Neuronal stem cell (in vitro differentiated cells): Measurements from ENCODE around the gene SRPX2.

Experiments used
- DNase-seq: peaks from one replicate; pipeline ENCODE4 v3.0.0-alpha.2; 2013; ENCODE audit warnings: low spot score
- H2AFZ ChIP-seq: one replicate; pipeline ENCODE4 v1.6.1; 2013; ENCODE audit warnings: mild to moderate bottlenecking, low read length, inconsistent platforms
- H2AK5ac ChIP-seq: 2 replicates; pipeline ENCODE4 v1.6.1; 2013; ENCODE audit warnings: low read depth, mild to moderate bottlenecking, inconsistent platforms, low read length, moderate library complexity, mixed read lengths
- H2BK120ac ChIP-seq: 2 replicates; pipeline ENCODE4 v1.6.1; 2013; ENCODE audit warnings: low read depth, mild to moderate bottlenecking, inconsistent platforms, low read length, moderate library complexity, mixed read lengths
- H2BK12ac ChIP-seq: one replicate; pipeline ENCODE4 v1.6.1; 2013; ENCODE audit warnings: low read length, inconsistent platforms
- H2BK15ac ChIP-seq: 2 replicates; pipeline ENCODE4 v1.6.1; 2013; ENCODE audit warnings: mild to moderate bottlenecking, low read length, inconsistent platforms, mixed read lengths
- H2BK5ac ChIP-seq: one replicate; pipeline ENCODE4 v1.6.1; 2013; ENCODE audit warnings: inconsistent platforms, mild to moderate bottlenecking, low read length, moderate library complexity
- H3K14ac ChIP-seq: one replicate; pipeline ENCODE4 v1.6.1; 2013; ENCODE audit warnings: low read length, inconsistent platforms
- H3K18ac ChIP-seq: 2 replicates; pipeline ENCODE4 v1.6.1; 2013; ENCODE audit warnings: low read length, inconsistent platforms
- H3K23ac ChIP-seq: 2 replicates; pipeline ENCODE4 v1.6.1; 2013; ENCODE audit warnings: low read depth, mild to moderate bottlenecking, mixed read lengths, low read length, inconsistent platforms; ENCODE audit not compliant: poor library complexity
- H3K27ac ChIP-seq: replicated peaks from 3 replicates; pipeline ENCODE4 v1.5.1; 2013; ENCODE audit warnings: low read length, inconsistent platforms
- H3K27me3 ChIP-seq, 3 experiments: 2 replicates each; pipeline ENCODE4 v1.6.1; 2013; ENCODE audit warnings: low read length in 3 of 3, mild to moderate bottlenecking in 2 of 3, inconsistent platforms in 1 of 3, low read depth in 1 of 3, mixed read lengths in 1 of 3, moderate library complexity in 1 of 3; ENCODE audit not compliant: control insufficient read depth in 3 of 3, insufficient read depth in 3 of 3
- H3K36me3 ChIP-seq, 2 donors: replicated peaks in 1 of 2; 2 replicates each; pipeline ENCODE4 v1.6.1; 2013; ENCODE audit warnings: low read length in 2 of 2; ENCODE audit not compliant: control insufficient read depth in 2 of 2, insufficient read depth in 2 of 2
- H3K4ac ChIP-seq: 2 replicates; pipeline ENCODE4 v1.6.1; 2013; ENCODE audit warnings: inconsistent platforms, mild to moderate bottlenecking, low read length, moderate library complexity
- H3K4me1 ChIP-seq, 2 donors: 1 replicate in 1 of 2; 2 replicates in 1 of 2; pipeline ENCODE4 v1.6.1; 2013; ENCODE audit warnings: low read length in 2 of 2, low read depth in 1 of 2; ENCODE audit not compliant: control insufficient read depth in 2 of 2, insufficient read depth in 1 of 2
- H3K4me2 ChIP-seq: one replicate; pipeline ENCODE4 v1.6.1; 2013; ENCODE audit warnings: mild to moderate bottlenecking, low read length, inconsistent platforms; ENCODE audit not compliant: insufficient read depth, poor library complexity, severe bottlenecking
- H3K4me3 ChIP-seq, 2 donors: 2 replicates each; pipeline ENCODE4 v1.5.1; 2013; ENCODE audit warnings: low read length in 2 of 2, mild to moderate bottlenecking in 2 of 2, inconsistent platforms in 1 of 2, moderate library complexity in 1 of 2
- H3K79me1 ChIP-seq: one replicate; pipeline ENCODE4 v1.6.1; 2013; ENCODE audit warnings: low read depth, mild to moderate bottlenecking, inconsistent platforms, low read length, moderate library complexity
- H3K9ac ChIP-seq: one replicate; pipeline ENCODE4 v1.6.1; 2013; ENCODE audit warnings: mild to moderate bottlenecking, low read depth, low read length, inconsistent platforms; ENCODE audit not compliant: poor library complexity
- H3K9me3 ChIP-seq, 2 donors: replicated peaks in 1 of 2; 2 replicates each; pipeline versions ENCODE3 to v1.6.1; 2013; ENCODE audit warnings: low read length in 2 of 2, mild to moderate bottlenecking in 2 of 2, inconsistent platforms in 1 of 2, low read depth in 1 of 2, mixed read lengths in 1 of 2, moderate library complexity in 1 of 2; ENCODE audit not compliant: control insufficient read depth in 2 of 2, insufficient read depth in 1 of 2
- H4K8ac ChIP-seq: one replicate; pipeline ENCODE4 v1.6.1; 2013; ENCODE audit warnings: low read depth, mild to moderate bottlenecking, inconsistent platforms, low read length, moderate library complexity
- H4K91ac ChIP-seq: one replicate; pipeline ENCODE4 v1.6.1; 2013; ENCODE audit warnings: low read length, low read depth, mild to moderate bottlenecking, inconsistent platforms; ENCODE audit not compliant: poor library complexity
- WGBS, 2 donors: extraction: QIAGEN DNeasy Blood & Tissue Kit; methylation state at CpG; one replicate each; pipeline ENCODE4 v1.1.7; 2013; ENCODE audit warnings: missing lambda C conversion rate in 2 of 2, mixed read lengths in 1 of 2; ENCODE audit not compliant: insufficient read length in 2 of 2, insufficient replicate concordance in 1 of 2; ENCODE audit errors: extremely low coverage in 2 of 2; 5-methylcytosine and 5-hydroxymethylcytosine counted together

The SRPX2 gene

DNA sequence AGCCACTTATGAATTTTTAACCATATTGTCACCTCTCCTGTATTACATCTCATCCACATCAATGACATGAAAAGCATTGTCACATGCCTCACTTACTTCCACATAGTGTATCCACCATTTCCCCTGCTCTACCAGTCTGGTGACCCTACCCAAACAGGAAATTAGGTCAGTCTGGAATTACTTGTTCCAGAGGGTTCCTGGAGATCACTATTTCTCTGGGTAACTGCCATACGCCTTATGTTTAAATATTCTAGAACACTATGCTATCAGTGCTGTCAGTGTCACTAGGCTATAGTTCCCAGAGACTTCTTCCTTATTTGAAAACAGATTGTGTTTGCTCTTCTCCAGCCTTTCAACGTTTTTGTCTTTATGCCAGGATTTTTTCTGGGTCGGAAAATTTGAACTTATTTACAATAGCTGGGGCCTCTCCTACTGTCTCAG is 15.0 kb downstream of the SRPX2 start:
- no peak overlapping the region for H3K27ac ChIP-seq
- H2BK15ac ChIP-seq, result no peak overlapping the region
- no peak overlapping the region for H3K4me2 ChIP-seq
- H3K23ac ChIP-seq, result no peak overlapping the region
- H3K9me3 ChIP-seq, result no peaks in the 10 kb centered on the region
- H2BK5ac ChIP-seq, result no peak overlapping the region
- H3K27me3 ChIP-seq, result peaks cover 0 to 5% (median 0%) of the 10 kb centered on the region in 3 experiments
- H3K36me3 ChIP-seq, result no peaks in the 10 kb centered on the region
- H4K8ac ChIP-seq, result no peak overlapping the region
- H2AFZ ChIP-seq, result no peak overlapping the region
- H3K4me1 ChIP-seq, result no peaks in the 10 kb centered on the region
- no peak overlapping the region for H4K91ac ChIP-seq
- no peaks in the 10 kb centered on the region for H3K79me1 ChIP-seq
- H2BK12ac ChIP-seq, result no peak overlapping the region
- DNase-seq, result no peak
- no peak overlapping the region for H3K18ac ChIP-seq
- H3K4ac ChIP-seq, result no peak overlapping the region
- no peak overlapping the region for H3K4me3 ChIP-seq
- no peak overlapping the region for H3K14ac ChIP-seq
- no peak overlapping the region for H2BK120ac ChIP-seq
- WGBS, 2 donors, result no CpG with 5 or more reads among the region's 3 CpGs
- no peak overlapping the region for H2AK5ac ChIP-seq
- H3K9ac ChIP-seq, result no peak overlapping the region

DNA sequence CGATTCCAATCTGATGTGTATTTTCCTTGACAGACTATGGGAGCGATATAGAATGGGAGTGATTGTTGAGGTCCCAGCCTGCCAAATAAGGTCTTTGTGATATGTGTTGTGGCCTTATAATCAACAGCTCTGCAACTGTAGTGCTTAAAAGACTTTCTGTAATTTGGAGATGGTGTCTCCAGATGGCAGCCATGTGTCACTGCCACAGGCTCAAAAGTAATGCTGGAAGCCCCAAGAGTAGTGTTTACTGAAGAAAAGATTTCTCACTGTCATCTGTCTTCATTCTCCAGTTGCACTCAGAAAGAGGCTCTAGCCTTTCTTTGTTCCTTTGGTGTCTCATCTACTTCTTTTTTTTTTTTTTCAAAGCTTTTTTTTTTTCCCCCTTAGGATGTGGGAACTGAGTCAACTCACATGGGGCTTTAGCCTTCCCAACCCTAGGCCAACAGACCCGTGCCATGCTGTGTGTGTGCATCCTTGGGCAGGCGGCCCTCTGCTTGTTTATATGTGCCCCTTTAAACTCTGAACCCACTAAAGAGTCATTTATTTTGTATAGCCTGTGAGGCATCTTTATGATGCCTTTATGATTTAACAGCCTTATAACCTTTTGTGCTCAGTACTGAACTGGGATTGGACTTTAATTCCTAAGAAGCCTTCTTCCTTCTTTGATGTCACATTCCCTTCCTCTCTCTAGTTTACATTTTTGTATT is 15.6 kb downstream of the SRPX2 start:
- Histone ChIP-seq H3K23ac (no peak overlapping the region), H2AFZ (no peak overlapping the region), H3K79me1 (no peaks in the 10 kb centered on the region), H2BK120ac (no peak overlapping the region), H3K27me3 (peaks cover 0 to 5% (median 0%) of the 10 kb centered on the region in 3 experiments), H2BK12ac (no peak overlapping the region), H3K36me3 (no peaks in the 10 kb centered on the region), H3K4me1 (no peaks in the 10 kb centered on the region), H3K4me2 (no peak overlapping the region), H2AK5ac (no peak overlapping the region), H3K9me3 (no peaks in the 10 kb centered on the region), H3K14ac (no peak overlapping the region), H2BK15ac (no peak overlapping the region), H2BK5ac (no peak overlapping the region), H3K9ac (no peak overlapping the region), H3K18ac (no peak overlapping the region), H3K27ac (no peak overlapping the region), H4K91ac (no peak overlapping the region), H3K4ac (no peak overlapping the region), H4K8ac (no peak overlapping the region), H3K4me3 (no peak overlapping the region)
- DNase-seq, result no peak
- WGBS, 2 donors, result no CpG with 5 or more reads among the region's 4 CpGs

GRCh38 chrX:100662170-100662569 is 18.2 kb downstream of the SRPX2 start:
- Histone ChIP-seq H2BK120ac (no peak overlapping the region), H3K18ac (no peak overlapping the region), H3K4me3 (no peak overlapping the region), H3K27ac (no peak overlapping the region), H3K23ac (no peak overlapping the region), H3K4ac (no peak overlapping the region), H3K4me2 (no peak overlapping the region), H4K91ac (no peak overlapping the region), H2BK5ac (no peak overlapping the region), H3K14ac (no peak overlapping the region), H2AK5ac (no peak overlapping the region), H3K79me1 (no peaks in the 10 kb centered on the region), H3K9me3 (no peaks in the 10 kb centered on the region), H2BK15ac (no peak overlapping the region), H2AFZ (no peak overlapping the region), H4K8ac (no peak overlapping the region), H2BK12ac (no peak overlapping the region), H3K9ac (no peak overlapping the region), H3K36me3 (no peaks in the 10 kb centered on the region), H3K4me1 (no peaks in the 10 kb centered on the region), H3K27me3 (peaks cover 0 to 5% (median 0%) of the 10 kb centered on the region in 3 experiments)
- WGBS, 2 donors, result no CpG with 5 or more reads among the region's 13 CpGs
- no peak for DNase-seq

GRCh38 chrX:100662796-100663195 is 18.8 kb downstream of the SRPX2 start:
- Histone ChIP-seq H2BK5ac (no peak overlapping the region), H2AK5ac (no peak overlapping the region), H2BK15ac (no peak overlapping the region), H3K23ac (no peak overlapping the region), H3K4me3 (no peak overlapping the region), H3K36me3 (no peaks in the 10 kb centered on the region), H2BK120ac (no peak overlapping the region), H4K91ac (no peak overlapping the region), H3K18ac (no peak overlapping the region), H3K27me3 (peaks cover 0 to 5% (median 0%) of the 10 kb centered on the region in 3 experiments), H3K4me1 (no peaks in the 10 kb centered on the region), H2AFZ (no peak overlapping the region), H4K8ac (no peak overlapping the region), H3K9me3 (no peaks in the 10 kb centered on the region), H3K9ac (no peak overlapping the region), H3K79me1 (no peaks in the 10 kb centered on the region), H2BK12ac (no peak overlapping the region), H3K4me2 (no peak overlapping the region), H3K4ac (no peak overlapping the region), H3K14ac (no peak overlapping the region), H3K27ac (no peak overlapping the region)
- WGBS, 2 donors, result no CpG with 5 or more reads among the region's 4 CpGs
- no peak for DNase-seq
